ENCODE results near the gene CIAO2B.

CIAO2B gene

GRCh38 chr16:66932076-66932475 is 2.1 kb downstream of the CIAO2B start:
- CTCF ChIA-PET, result interaction anchor here (0.6 kb wide), 1 partner anchor 35 kb away, joined by 4 read pairs; no protein-coding TSS in a partner anchor
- DNase-seq (ENCODE audit: extremely low spot score), result no peak
- TF ChIP-seq SUZ12 (IDR thresholded peaks at IDR 0.05), result no peak
- TF ChIP-seq FOXK2 (IDR thresholded peaks at IDR 0.05), result no peak
- no peak for TF ChIP-seq LEF1 (IDR thresholded peaks at IDR 0.05; ENCODE audit: borderline replicate concordance)
- TF ChIP-seq SP1 (IDR thresholded peaks at IDR 0.05), result no peak
- no peak for TF ChIP-seq TARDBP (IDR thresholded peaks at IDR 0.05)
- TF ChIP-seq BHLHE40 (IDR thresholded peaks at IDR 0.05; ENCODE audit: borderline replicate concordance), result no peak
- no peak for TF ChIP-seq FOXM1 (IDR thresholded peaks at IDR 0.05; ENCODE audit: borderline replicate concordance)
- TF ChIP-seq ARNT (IDR thresholded peaks at IDR 0.05), result no peak
- no peak for TF ChIP-seq NFRKB (IDR thresholded peaks at IDR 0.05)
- TF ChIP-seq L3MBTL2 (conservative IDR thresholded peaks at IDR 0.05), result no peak
- TF ChIP-seq CTBP1 (IDR thresholded peaks at IDR 0.05; ENCODE audit: borderline replicate concordance), result no peak
- TF ChIP-seq HDGF (IDR thresholded peaks at IDR 0.05; ENCODE audit: borderline replicate concordance), result no peak
- TF ChIP-seq ZNF384 (IDR thresholded peaks at IDR 0.05), result no peak
- TF ChIP-seq ELF4 (IDR thresholded peaks at IDR 0.05), result no peak
- TF ChIP-seq FOXA1 (IDR thresholded peaks at IDR 0.05), result no peak
- no peak for TF ChIP-seq PKNOX1 (IDR thresholded peaks at IDR 0.05)
- POLR2A ChIA-PET, result no interaction called here

- CTCF ChIA-PET, result interaction anchor here (0.6 kb wide), 1 partner anchor 35 kb away, joined by 4 read pairs; no protein-coding TSS in a partner anchor
- TF ChIP-seq TARDBP (IDR thresholded peaks at IDR 0.05) (no peak), LEF1 (IDR thresholded peaks at IDR 0.05; ENCODE audit: borderline replicate concordance) (no peak), HDGF (IDR thresholded peaks at IDR 0.05; ENCODE audit: borderline replicate concordance) (no peak), FOXM1 (IDR thresholded peaks at IDR 0.05; ENCODE audit: borderline replicate concordance) (no peak), ELF4 (IDR thresholded peaks at IDR 0.05) (no peak), FOXK2 (IDR thresholded peaks at IDR 0.05) (no peak), CTBP1 (IDR thresholded peaks at IDR 0.05; ENCODE audit: borderline replicate concordance) (no peak), ARNT (IDR thresholded peaks at IDR 0.05) (no peak), SUZ12 (IDR thresholded peaks at IDR 0.05) (no peak), FOXA1 (IDR thresholded peaks at IDR 0.05) (no peak), ZNF384 (IDR thresholded peaks at IDR 0.05) (no peak), BHLHE40 (IDR thresholded peaks at IDR 0.05; ENCODE audit: borderline replicate concordance) (no peak), L3MBTL2 (conservative IDR thresholded peaks at IDR 0.05) (no peak), SP1 (IDR thresholded peaks at IDR 0.05) (no peak), PKNOX1 (IDR thresholded peaks at IDR 0.05) (no peak), NFRKB (IDR thresholded peaks at IDR 0.05) (no peak)
- POLR2A ChIA-PET, result interaction anchor here (0.7 to 1.9 kb wide), 2 partner anchors 44 to 51 kb away, joined by 3 to 5 read pairs; partner anchors contain the start of gene PDP2
- no peak for DNase-seq (ENCODE audit: extremely low spot score)
These were observed 2.5 kb downstream of the CIAO2B start for GRCh38 chr16:66931665-66932064.

DNA sequence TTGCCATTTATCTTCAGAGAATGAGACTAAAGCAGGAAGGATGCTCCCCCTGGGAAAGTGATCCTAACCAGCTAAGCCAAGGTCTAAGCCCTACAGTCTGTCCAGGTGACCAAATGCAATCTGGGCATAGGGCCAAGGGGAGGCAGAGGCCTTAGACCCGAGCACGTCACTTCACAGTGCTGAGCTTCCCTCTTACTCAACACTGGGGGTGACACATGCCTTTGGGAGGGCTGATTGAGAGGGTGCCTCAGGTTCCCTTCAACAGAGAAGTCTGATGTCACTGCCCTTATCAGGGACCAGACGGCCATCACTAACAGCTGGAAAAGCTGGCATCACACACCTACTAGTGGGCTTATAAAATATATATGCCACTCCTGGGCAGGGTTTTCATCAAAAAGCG is 4.0 kb downstream of the CIAO2B start:
- no peak for DNase-seq (ENCODE audit: extremely low spot score)
- TF ChIP-seq PKNOX1 (IDR thresholded peaks at IDR 0.05) (no peak), FOXK2 (IDR thresholded peaks at IDR 0.05) (no peak), LEF1 (IDR thresholded peaks at IDR 0.05; ENCODE audit: borderline replicate concordance) (no peak)
- POLR2A ChIA-PET, result interaction anchor here (0.6 to 1.9 kb wide), 2 partner anchors 30 to 50 kb away, joined by 3 to 5 read pairs; partner anchors contain the start of gene PDP2
- CTCF ChIA-PET, result interaction anchor here (1.2 kb wide), 1 partner anchor 35 kb away, joined by 4 read pairs; no protein-coding TSS in a partner anchor

DNA sequence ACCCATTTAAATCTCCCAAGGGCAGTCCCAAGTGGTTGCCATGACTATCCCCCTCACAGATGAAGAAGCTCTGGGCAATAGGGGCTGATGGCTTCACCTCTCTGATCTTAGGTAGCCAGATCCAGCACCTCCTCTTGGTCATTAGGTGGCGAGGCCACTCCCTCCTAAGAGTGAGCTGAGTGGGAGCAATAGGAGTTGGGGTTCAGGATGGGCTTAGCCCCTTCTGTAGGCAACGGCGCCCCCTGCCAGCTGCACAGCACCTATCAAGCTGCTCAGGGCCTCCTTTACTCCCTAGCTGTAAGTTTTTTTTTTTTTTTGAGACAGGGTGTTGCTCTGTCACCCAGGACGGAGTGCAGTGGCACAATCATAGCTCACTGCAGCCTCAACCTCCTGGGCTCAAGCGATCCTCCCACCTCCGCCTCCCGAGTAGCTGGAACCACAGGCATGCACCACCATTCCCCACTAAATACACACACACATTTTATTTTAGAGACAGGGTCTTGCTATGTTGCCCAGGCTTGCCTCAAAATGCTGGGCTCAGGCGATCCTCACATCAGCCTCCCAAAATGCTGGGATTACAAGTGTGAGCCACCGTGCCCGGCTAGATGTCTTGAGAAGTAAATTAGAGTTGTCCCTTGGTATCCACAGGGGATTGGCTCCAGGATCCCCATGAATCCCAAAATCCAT is 5.4 kb downstream of the CIAO2B start:
- POLR2A ChIA-PET, result interaction anchor here (0.6 to 1.4 kb wide), 3 partner anchors 24 to 42 kb away, joined by 3 read pairs; no protein-coding TSS in a partner anchor
- no peak for DNase-seq (ENCODE audit: extremely low spot score)
- CTCF ChIA-PET, result interaction anchor here (0.6 to 3.5 kb wide), 10 partner anchors 19 to 734 kb away, joined by 3 to 27 read pairs (median 6); no protein-coding TSS in a partner anchor
- TF ChIP-seq SUZ12 (IDR thresholded peaks at IDR 0.05) (no peak), PKNOX1 (IDR thresholded peaks at IDR 0.05) (no peak), ELF4 (IDR thresholded peaks at IDR 0.05) (no peak), FOXK2 (IDR thresholded peaks at IDR 0.05) (no peak), ZNF384 (IDR thresholded peaks at IDR 0.05) (peak; percentile 80; the same call in 1 of the 2 replicates), FOXM1 (IDR thresholded peaks at IDR 0.05; ENCODE audit: borderline replicate concordance) (no peak), SP1 (IDR thresholded peaks at IDR 0.05) (no peak)

GRCh38 chr16:66927918-66928649 is 6.1 kb downstream of the CIAO2B start:
- ChIA-PET POLR2A (interaction anchor here (0.6 to 1.4 kb wide), 3 partner anchors 23 to 43 kb away, joined by 3 read pairs; no protein-coding TSS in a partner anchor), CTCF (interaction anchor here (0.6 to 3.5 kb wide), 9 partner anchors 18 to 249 kb away, joined by 3 to 27 read pairs (median 6); no protein-coding TSS in a partner anchor)
- TF ChIP-seq TARDBP (IDR thresholded peaks at IDR 0.05), result no peak
- no peak for TF ChIP-seq NFRKB (IDR thresholded peaks at IDR 0.05)
- TF ChIP-seq FOXM1 (IDR thresholded peaks at IDR 0.05; ENCODE audit: borderline replicate concordance), result no peak
- no peak for TF ChIP-seq FOXA1 (IDR thresholded peaks at IDR 0.05)
- TF ChIP-seq HDGF (IDR thresholded peaks at IDR 0.05; ENCODE audit: borderline replicate concordance), result no peak
- TF ChIP-seq ARNT (IDR thresholded peaks at IDR 0.05), result no peak
- TF ChIP-seq BHLHE40 (IDR thresholded peaks at IDR 0.05; ENCODE audit: borderline replicate concordance), result no peak
- TF ChIP-seq SUZ12 (IDR thresholded peaks at IDR 0.05), result no peak
- no peak for TF ChIP-seq L3MBTL2 (conservative IDR thresholded peaks at IDR 0.05)
- TF ChIP-seq SP1 (IDR thresholded peaks at IDR 0.05), result no peak
- TF ChIP-seq FOXK2 (IDR thresholded peaks at IDR 0.05), result no peak
- TF ChIP-seq CTBP1 (IDR thresholded peaks at IDR 0.05; ENCODE audit: borderline replicate concordance), result no peak
- TF ChIP-seq PKNOX1 (IDR thresholded peaks at IDR 0.05), result no peak
- TF ChIP-seq ZNF384 (IDR thresholded peaks at IDR 0.05), result no peak
- TF ChIP-seq LEF1 (IDR thresholded peaks at IDR 0.05; ENCODE audit: borderline replicate concordance), result no peak
- no peak for DNase-seq (ENCODE audit: extremely low spot score)
